ENCODE results near the gene PRR33.
"Not testable (repeated sequence)": the region's sequence is repeated elsewhere in the genome, so short reads cannot be mapped to it uniquely, and the experiment has no call there.

The PRR33 gene

GRCh38 chr11:1891831-1892115 is at the start of gene PRR33:
PRR33 (minus strand) TSS chr11:1891895; CDS start chr11:1890584, 1,311 bp downstream.
- no peak for DNase-seq (ENCODE audit: low read depth in 2 of 2)

- not testable (repeated sequence) for DNase-seq (ENCODE audit: low read depth in 2 of 2)
Measured at GRCh38 chr11:1939788-1940187, 48.1 kb upstream of the PRR33 start.

GRCh38 chr11:1939006-1939625 is 47.4 kb upstream of the PRR33 start:
- no peak for DNase-seq (ENCODE audit: low read depth in 2 of 2)

- DNase-seq (ENCODE audit: low read depth in 2 of 2), result no peak
Measured at GRCh38 chr11:1938343-1939005, 46.8 kb upstream of the PRR33 start.

GRCh38 chr11:1937616-1938342 is 46.1 kb upstream of the PRR33 start:
- DNase-seq (ENCODE audit: low read depth in 2 of 2), result no peak

- no peak for DNase-seq (ENCODE audit: low read depth in 2 of 2)
Measured at GRCh38 chr11:1936781-1937615, 45.3 kb upstream of the PRR33 start.

GRCh38 chr11:1936072-1936780 is 44.5 kb upstream of the PRR33 start:
- DNase-seq (ENCODE audit: low read depth in 2 of 2), result no peak

GRCh38 chr11:1935156-1936071 is 43.7 kb upstream of the PRR33 start:
- no peak for DNase-seq (ENCODE audit: low read depth in 2 of 2)

- no peak for DNase-seq (ENCODE audit: low read depth in 2 of 2)
Measured at GRCh38 chr11:1934335-1935155, 42.9 kb upstream of the PRR33 start.

GRCh38 chr11:1933416-1934334 is 42.0 kb upstream of the PRR33 start:
- no peak for DNase-seq (ENCODE audit: low read depth in 2 of 2)

- no peak for DNase-seq (ENCODE audit: low read depth in 2 of 2)
Measured at GRCh38 chr11:1932681-1933080, 41.0 kb upstream of the PRR33 start.

- no peak for DNase-seq (ENCODE audit: low read depth in 2 of 2)
Measured at GRCh38 chr11:1932105-1932480, 40.4 kb upstream of the PRR33 start.

- DNase-seq (ENCODE audit: low read depth in 2 of 2), result no peak
Measured at GRCh38 chr11:1931341-1932104, 39.8 kb upstream of the PRR33 start.

GRCh38 chr11:1930462-1930830 is 38.8 kb upstream of the PRR33 start:
- DNase-seq (ENCODE audit: low read depth in 2 of 2), result no peak

GRCh38 chr11:1929621-1930461 is 38.1 kb upstream of the PRR33 start:
- DNase-seq (ENCODE audit: low read depth in 2 of 2), result no peak

- no peak for DNase-seq (ENCODE audit: low read depth in 2 of 2)
Measured at GRCh38 chr11:1928891-1929541, 37.3 kb upstream of the PRR33 start.
